GM21367 (cell line): Measurements from ENCODE around the gene ARHGEF6.

Experiments
- ATAC-seq: cut with Tn5 transposase; IDR thresholded peaks from one replicate; pipeline ENCODE4 v1.9.1; 2021; ENCODE audit not compliant: unreplicated experiment

The ARHGEF6 gene

DNA sequence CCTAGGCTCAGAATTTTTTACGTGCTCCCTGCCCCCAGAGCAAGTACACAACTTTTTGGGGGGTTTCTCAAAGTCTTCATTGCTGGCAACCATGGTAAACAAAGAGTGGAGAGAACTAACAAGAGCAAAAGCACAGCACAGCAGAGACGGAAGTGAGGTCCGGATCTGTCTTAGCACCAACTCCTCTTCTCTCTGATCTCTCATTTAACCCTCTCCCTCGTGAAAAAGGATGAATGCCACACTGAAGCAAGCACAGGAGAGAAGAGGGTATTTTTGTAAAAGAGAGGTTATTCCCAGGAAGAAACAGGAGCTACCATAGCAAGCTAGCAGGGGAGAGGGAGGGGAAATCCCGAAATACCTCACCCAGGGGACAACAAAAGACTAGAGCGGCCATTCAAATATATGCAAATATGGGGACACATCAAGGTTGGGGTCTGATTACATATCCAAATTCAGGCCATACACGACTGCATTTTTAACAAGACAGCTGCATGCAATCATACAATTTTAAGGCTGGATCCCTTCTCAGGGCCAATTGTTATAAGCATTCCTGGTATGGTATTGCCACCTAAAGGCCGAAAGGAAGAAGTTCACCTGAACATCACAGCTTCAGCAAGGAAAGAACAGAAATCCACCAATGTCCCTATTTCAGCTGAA, 86.2 kb downstream of the ARHGEF6 start:
- ATAC-seq = peak; percentile 59

DNA sequence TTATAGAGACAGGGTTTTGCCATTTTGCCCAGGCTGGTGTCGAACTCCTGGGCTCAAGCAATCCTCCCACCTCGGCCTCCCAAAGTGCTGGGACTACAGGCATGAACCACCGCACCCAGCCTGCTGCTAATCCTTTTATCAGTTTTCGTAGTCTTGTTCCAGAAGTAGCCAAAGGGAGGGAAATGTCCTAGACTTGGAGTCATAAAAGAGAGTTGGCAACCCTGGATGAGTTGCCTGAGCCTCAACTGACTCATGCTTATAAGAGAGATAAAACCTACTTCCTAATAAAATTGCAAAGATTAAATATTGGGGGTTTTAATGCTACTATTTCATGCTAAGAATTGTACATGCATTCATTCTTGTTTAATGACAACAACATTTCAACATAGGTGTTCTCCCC, 88.5 kb downstream of the ARHGEF6 start:
- ATAC-seq = no peak

DNA sequence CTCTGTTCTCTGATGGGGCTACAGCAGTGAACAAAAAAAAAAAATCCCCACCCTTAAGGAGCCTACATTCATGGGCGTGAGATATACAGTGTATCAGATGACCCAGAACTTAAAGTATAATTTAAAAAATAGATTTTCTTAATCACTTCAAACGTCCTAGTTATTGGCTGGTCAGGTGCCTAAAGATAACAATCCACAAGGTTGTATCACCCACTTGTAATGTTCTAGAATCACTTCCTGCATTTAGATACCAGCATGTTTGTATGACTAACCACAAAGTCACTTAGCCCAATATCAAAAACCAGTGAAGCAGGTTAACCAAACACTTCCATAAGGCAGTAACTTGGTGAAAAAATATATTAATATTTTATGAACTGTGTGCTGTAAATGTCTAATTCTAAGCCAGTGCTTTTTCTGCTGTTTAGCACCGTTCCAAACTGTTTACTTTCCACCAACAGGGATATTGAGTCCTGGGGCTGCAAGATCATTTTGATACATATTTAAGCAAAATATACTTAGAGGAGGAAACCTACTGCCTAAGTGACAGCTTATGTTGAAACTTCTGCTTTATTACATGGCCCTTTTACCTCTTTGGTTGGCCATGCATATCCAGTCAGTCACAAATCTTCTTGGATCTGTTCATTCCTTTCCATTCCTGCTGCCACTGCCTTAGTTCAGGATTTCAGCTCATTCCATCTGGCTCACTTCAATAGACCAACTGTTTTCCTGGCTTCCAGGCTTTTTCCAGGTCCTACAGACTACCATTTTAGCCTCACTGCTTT, 89.5 kb downstream of the ARHGEF6 start:
- ATAC-seq = no peak

DNA sequence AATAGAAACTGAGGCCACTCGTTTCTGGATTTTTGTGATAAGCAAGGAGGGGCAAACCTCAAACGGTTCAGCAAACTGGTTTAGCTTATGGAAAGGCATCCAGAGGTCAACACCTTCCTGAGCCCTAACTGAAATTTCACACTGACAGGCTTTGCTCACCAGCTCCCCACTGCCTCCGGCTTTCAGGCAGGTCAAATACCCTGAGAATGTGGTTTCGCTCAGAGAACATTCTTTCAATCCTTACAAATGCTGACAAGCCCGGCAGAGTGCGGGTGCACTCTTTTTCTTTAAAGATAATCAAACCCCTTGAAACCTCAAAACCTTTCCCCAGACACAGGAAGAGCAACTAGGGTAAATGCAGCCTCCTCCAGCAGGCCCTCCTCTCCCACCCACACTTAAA, 91.3 kb downstream of the ARHGEF6 start:
- ATAC-seq = no peak

DNA sequence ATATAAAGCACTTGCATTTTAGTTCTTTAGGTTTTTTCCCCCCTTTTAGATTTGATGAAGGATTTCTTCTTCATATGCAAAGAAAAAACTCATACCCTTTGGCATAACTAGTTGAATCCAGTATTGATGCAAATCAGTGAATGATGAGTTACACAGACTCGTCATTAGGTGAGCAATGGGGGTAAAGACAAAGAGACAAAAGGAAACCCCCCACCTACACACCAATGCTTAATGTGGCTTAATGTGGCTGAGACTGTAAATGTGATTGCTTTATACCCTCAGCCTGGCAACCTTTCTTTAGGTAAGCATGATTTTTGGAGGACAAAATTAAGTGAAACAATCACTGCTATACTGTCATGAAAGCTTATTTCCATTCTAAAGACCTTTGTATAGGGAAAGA, 93.3 kb downstream of the ARHGEF6 start:
- ATAC-seq = no peak

DNA sequence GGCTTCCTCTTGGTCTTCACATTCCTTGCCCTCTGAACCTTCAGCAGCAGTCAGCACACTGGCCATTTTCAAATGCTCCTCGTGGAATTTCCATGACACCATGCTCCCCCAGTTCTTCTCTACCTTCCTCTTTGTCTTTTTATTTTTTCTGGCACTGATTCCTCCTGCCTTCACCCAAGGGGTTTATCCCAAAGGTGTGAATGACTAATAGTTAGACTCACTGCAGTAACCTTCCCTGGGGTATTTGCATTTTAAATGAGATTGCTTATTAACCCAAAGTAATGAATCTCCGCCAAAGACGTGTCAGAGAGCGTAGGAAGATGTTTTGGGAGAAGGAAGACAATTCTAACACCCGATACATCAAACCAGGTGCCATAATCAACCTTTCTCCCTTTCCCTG, 96.6 kb downstream of the ARHGEF6 start:
- ATAC-seq = no peak

DNA sequence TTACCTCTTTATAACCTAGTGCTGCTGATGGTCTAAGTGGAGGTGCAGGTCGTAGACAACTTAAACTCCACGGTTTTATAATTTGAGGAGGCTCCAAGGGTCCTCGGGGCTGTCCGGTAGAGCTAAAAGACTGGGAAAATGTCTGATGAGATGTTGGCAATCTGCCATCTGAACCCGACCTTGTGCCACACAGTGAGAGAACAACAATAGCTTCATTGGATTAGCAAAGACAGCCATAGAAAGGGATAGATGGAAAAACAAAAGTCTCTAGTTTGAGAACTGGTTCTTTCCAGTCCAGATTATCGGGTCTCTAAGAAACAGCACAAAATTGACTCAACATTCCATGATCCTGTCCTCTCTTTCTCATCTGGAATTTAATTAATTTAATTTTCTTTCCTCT, 101.2 kb downstream of the ARHGEF6 start:
- no peak for ATAC-seq

DNA sequence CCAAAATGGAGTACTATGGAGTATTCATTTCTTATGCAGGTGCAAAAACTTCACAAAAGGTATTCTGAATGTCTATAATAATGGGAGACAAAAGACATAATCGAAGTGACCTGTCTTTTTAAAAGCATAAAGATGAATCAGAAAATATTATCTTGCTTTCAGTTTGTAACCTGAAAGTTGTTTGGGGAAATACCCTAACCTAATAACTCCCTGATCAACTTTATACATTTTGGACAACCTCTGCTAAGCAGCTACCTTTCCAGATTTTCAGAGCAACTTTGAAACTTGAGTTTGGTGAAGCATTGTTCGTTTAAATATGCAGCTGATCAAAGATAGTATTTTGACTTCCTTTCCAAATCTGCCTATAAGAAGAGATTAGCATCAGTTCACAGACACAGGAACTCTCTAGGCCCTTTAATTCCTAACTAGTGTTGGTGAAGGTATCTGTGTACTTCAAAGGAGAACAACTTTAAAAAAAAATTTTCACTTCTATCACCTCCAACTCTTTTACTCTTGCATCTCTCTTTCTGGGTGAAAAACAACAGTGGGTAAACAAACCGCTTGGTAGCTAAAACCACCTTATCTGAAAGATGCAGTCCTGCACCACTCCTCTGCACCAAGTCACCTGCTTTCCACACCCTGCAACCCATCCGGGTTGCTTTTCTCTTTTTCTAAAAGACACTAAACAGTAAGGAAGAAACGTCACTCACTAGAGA, 106.3 kb downstream of the ARHGEF6 start:
- ATAC-seq = no peak

DNA sequence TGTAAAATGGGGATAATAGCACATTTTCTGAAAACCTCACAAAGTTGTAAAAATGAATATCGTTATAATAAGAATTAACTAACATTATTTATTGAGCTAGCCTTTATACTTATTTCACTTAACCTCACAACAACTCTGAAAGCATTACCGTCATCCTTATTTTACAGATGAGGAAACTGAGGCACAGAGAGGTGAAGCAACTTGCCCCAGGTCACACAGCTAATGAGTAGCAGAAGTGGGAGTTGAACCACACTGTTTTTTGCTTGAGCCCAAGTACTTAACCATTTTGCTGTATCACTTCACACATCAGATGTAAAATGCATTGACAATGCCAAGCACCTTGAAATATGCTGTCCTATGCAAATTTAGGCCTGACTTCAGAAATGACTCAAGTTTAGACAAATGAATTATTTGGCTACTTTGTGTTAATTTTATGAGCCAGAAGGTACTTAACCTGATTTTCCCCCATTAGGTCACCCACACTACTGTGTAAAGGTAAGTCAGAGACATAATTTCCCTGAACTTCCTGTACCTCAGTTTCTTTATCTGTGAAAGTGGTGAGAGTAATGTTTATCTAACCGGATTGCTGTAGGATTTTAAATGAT, 109.6 kb downstream of the ARHGEF6 start:
- no peak for ATAC-seq

DNA sequence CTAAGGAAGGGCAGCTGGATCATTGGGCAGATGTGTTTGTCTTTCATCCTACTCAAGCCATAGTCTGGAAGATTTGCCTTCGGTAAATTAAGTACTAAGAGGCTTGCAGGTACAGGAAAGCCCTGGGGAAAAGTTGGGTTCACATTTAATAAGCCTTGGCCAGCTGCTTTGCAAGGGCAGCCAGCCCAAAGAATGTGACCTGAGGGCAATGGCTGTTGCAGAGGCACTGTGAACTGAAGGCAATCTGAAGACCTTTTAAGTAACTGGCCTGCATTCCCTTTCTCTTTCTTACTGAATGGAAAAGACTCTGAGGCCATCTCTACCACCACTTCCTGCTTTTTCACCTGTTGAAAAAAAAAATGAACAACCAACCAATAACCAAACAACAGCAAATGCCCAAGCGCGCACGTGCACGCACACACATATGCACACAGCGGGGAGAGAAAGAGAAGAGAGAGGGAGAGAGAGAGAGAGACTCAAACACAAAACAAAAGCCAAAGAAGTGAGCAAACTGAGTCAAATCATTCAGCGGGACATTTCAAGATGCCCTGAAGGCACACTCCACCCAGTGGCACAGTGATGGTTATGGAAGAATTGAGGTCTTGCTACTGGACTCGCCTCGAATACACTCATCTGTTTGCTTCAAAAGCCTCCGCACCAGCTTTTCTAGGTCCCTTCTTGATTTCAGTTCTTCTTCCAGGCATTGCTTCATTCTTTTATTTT, 113.1 kb downstream of the ARHGEF6 start:
- no peak for ATAC-seq

DNA sequence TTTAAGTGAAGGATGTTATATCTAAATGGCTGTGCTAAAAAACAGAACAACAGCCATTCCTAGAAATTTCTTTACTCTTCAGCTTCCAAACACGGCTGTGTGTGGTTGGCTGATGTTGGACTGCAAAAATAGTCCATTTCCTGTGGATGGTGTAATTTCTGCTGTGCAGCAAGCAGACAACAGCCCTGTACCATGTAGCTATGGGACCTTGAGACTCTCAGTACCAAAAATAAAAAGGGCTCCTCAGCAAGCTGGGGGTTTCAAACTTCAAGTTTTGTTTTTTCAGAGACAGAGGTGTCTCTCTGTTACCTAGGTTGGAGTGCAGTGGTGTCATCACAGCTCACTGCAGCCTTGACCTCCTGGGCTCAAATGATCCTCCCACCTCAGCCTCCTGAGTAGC, 114.6 kb downstream of the ARHGEF6 start:
- ATAC-seq = no peak

DNA sequence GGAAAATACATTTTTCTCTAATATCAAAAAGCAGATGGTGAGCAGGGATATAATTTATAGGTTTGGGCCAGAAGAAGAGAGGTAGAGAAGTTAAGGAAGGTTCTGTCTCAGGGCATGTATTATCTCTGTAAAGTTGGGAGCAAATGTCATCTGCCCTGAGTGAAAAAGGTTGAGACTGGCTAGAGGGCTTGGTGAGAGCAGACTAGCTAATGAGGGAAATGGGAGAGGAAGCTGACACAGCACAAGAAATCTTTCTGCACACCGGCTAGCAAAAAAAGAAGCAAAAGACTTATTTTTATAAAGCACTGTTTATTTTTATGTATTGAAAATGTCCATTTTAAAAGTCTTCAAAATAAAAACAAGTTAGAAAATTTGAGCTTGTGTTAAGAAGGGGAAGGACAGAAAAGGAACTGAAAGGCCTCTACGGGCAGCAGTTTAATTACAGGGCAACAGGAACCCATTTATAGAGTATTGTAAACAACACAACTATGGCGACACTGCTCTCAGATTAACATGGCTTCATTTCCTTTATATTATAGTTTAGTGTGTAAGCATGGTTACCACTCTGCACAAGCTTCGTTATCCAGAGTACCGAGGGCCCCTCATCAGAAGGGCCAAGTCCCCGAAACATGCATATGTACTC, 115.4 kb downstream of the ARHGEF6 start:
- peak; percentile 69 for ATAC-seq

DNA sequence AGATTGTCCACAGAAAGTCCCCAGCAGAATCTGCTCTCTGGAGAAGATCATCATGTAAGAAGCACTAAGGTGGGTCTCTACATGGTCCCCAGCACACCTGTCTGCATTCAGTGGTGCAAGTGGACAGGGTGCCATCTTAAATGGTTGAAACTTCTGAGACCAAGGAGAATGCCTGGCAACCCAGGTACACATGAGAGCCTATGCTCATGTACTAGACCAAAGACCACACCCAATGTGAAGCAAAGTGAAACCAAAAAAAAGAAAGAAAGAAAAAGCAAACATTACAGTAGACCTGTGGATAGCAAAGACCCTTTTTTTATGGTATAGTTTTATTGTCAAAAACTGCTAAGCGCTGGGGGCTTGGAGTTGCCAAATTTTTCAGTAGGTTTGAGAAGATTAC, 117.8 kb downstream of the ARHGEF6 start:
- no peak for ATAC-seq

DNA sequence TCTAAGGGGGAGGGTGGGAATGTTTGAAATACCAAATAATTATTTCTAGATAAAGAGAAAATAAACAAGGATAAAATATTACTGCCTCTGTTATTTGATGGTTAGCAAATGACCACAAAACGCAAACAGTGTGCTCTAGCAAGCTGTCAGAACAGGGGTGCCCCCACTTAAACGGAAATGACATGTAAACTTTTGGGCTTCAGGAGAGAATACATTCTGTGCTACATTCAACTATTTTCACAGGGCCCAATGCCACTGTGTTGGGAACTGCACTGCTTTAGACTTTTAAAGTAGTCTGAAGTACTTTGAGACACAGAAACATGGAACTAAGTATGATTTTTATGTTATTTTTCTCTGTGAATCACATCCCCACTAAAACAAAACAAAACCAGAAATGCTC, 118.6 kb downstream of the ARHGEF6 start:
- no peak for ATAC-seq

DNA sequence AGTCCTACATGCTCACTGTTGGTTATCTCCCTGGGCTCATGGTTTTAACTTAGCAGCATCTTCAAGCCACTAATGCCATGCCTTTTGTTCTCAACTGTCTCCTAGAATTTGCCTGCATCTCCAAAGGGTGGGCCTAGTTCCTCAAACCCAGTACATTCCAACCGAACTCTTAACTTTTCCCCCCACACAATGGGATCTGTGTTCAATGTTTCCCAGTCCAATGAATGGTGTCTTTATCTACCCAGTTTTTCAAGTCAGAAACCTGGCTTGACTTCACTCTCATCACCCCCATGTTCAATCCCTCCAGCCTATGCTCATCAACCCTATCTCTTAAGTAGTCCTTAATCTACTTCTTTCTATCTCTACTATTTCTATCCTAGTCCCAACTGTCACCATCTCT, 119.8 kb downstream of the ARHGEF6 start:
- no peak for ATAC-seq

DNA sequence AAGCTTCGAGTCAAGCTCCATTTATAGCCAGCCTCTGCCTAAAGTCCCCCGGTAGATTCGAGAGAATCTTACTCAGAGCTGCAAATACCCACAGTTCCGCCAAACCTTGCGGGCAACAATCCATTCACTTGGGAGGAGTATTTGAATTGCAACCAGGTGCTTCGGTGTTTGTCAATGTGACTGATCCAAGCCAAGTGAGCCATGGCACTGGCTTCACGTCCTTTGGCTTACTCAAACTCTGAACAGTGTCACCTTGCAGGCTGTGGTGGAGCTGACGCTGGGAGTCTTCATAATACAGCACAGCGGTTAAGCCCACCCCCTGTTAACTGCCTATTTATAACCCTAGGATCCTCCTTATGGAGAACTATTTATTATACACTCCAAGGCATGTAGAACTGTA, 121.6 kb downstream of the ARHGEF6 start:
- no peak for ATAC-seq

DNA sequence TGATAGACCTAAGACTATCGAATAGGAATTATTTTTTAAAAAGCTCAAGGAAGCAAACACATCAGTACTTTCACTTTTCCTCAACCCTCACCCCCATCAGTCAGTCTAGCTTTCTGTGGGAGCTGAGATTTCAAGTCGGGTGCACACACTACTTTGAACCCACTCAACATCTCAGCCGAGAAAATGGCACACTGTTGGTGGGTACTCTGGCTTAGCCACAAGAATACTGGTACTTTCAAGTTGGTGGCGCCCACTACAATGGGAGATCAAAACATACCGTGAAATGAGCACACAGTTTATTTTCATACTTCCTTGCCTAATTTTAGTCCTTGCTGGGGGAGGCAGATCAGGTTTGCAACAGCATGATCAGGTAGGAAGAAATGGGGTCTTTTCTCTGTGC, 122.6 kb downstream of the ARHGEF6 start:
- ATAC-seq = no peak

DNA sequence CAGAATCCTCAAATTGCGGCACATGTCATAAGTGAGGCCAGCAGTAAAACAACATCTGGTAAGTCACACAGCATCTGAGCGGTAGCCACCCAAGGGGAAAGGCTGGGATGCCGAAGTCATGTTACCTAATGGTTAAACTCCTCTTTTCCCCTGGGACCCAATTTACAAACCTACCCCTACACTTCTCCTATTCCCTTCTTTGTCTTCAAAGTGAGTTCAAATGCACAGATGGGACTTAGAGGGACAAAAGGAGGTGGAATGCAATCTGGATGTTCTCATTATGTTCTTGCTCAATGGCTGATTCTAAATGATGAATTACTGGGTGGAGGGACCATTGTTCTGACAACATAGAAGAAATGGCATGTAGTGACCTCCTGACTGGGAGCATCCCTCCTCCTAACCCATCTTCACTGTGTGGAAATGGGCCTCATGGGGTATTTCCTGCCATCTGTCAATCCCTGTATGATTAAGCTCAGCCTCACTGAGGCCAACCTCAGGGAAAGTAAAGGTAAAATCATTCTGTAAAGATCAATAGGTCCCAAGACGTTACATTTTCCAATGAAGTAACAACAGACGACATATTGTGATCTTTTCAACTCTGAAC, 124.3 kb downstream of the ARHGEF6 start:
- ATAC-seq = no peak

DNA sequence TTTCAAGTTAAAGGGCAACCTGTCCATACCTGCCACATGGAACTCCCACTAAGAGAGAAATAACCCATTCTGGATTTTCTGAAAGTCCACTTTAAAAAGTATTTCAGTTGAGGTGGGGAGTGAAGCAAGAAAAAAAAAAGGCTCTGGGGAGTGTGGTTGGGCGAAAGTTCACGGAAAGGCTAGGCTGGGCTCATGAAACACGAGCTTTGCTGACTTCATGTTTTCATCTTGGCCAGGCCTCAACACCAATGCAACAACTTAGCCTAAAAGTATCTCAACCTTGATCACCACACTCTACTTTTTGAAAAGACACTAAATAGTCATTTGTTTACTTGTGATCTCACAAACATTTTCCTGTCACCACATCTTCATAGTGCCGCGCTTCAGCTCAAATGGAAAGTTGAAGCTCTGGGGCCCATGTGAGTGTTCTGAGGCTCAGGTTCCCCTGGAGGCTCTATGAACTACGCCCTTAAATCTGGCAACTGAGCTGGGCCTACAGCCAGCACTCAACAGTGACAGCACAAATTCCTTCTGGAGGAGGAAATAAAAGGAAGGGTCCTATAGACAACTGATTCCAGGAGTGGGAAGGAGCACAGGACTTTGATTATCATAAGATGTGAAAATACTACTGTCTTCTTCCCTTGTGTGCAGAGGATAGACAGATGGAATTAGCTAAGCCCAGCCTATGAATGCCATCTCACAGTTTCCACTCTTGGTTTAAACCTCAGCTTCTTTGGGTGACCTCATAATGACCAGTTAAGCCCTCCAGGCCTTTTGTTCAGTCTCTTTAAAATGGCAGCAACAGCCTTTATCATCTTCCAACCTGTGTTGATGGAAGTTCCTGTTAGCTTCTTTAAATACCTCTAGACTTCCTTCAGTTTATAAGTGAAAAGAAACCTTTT, 127.7 kb downstream of the ARHGEF6 start:
- no peak for ATAC-seq
